Large intestine (tissue), 3 donors: ENCODE data around the gene FAM124B. TPM values are rescaled to one million over a fixed set of nuclear protein-coding genes. Genes with fewer than 3 reads are reported as not detected.
"Not testable (repeated sequence)": the region's sequence is repeated elsewhere in the genome, so short reads cannot be mapped to it uniquely, and the experiment has no call there.

Experiments used
- DNase-seq, 2 donors: peaks; one replicate each; pipeline versions ENCODE4 v3.0.0 to v3.0.0-alpha.2; 2013
- H3K27ac ChIP-seq: one replicate; pipeline ENCODE4 v1.5.1; 2013; ENCODE audit warnings: low read length
- H3K27me3 ChIP-seq: 2 replicates; pipeline ENCODE4 v1.6.1; 2013; ENCODE audit warnings: low read length; ENCODE audit not compliant: control insufficient read depth, insufficient read depth
- H3K36me3 ChIP-seq: 2 replicates; pipeline ENCODE4 v1.6.1; 2013; ENCODE audit warnings: low read length; ENCODE audit not compliant: control insufficient read depth, insufficient read depth
- H3K4me1 ChIP-seq: one replicate; pipeline ENCODE4 v1.6.1; 2013; ENCODE audit warnings: low read length; ENCODE audit not compliant: control insufficient read depth, insufficient read depth
- H3K4me3 ChIP-seq: one replicate; pipeline ENCODE4 v1.5.1; 2013; ENCODE audit warnings: low read length
- H3K9me3 ChIP-seq: one replicate; pipeline ENCODE4 v1.6.1; 2013; ENCODE audit warnings: mild to moderate bottlenecking, low read depth, low read length, moderate library complexity; ENCODE audit not compliant: control insufficient read depth
- WGBS: methylation state at CpG from one replicate; pipeline ENCODE4 v1.1.5; 2013; ENCODE audit warnings: low lambda C conversion rate; ENCODE audit not compliant: insufficient coverage; 5-methylcytosine and 5-hydroxymethylcytosine counted together
- polyA plus RNA-seq: library from polyadenylated mRNA; unstranded; fragments of 120-200 nt; gene quantifications from one replicate; pipeline ENCODE4 v1.2.1, GENCODE V29; 2013

The FAM124B gene
- polyA plus RNA-seq, 1 donor, result 1.8 TPM

GRCh38 chr2:224400886-224401632 is 848 bp downstream of the FAM124B start:
- peak overlapping the region; percentile 9 for H3K27ac ChIP-seq
- DNase-seq, result no peak
- peak overlapping the region; percentile 9 for H3K4me3 ChIP-seq

GRCh38 chr2:224400174-224400810 is 1.6 kb downstream of the FAM124B start:
- H3K4me3 ChIP-seq, result no peak overlapping the region
- H3K9me3 ChIP-seq, result no peaks in the 10 kb centered on the region
- DNase-seq, result no peak
- WGBS, result 100% methylated on average over 2 of the region's 8 CpGs
- no peaks in the 10 kb centered on the region for H3K36me3 ChIP-seq
- no peaks in the 10 kb centered on the region for H3K27me3 ChIP-seq
- H3K27ac ChIP-seq, result no peak overlapping the region
- no peaks in the 10 kb centered on the region for H3K4me1 ChIP-seq

More at GRCh38 chr2:224400886-224401632, 848 bp downstream of the FAM124B start:
- H3K36me3 ChIP-seq, result no peaks in the 10 kb centered on the region
- H3K4me1 ChIP-seq, result no peaks in the 10 kb centered on the region
- no peaks in the 10 kb centered on the region for H3K27me3 ChIP-seq
- peaks cover 3% of the 10 kb centered on the region for H3K9me3 ChIP-seq
- 100% methylated on average over 2 of the region's 22 CpGs for WGBS

GRCh38 chr2:224398289-224398688 is 3.6 kb downstream of the FAM124B start:
- DNase-seq, result no peak
- no peak overlapping the region for H3K4me3 ChIP-seq
- no peak overlapping the region for H3K27ac ChIP-seq
- H3K9me3 ChIP-seq, result no peaks in the 10 kb centered on the region
- no CpG with 5 or more reads among the region's 3 CpGs for WGBS
- H3K4me1 ChIP-seq, result no peaks in the 10 kb centered on the region
- H3K36me3 ChIP-seq, result no peaks in the 10 kb centered on the region
- H3K27me3 ChIP-seq, result peaks cover 4% of the 10 kb centered on the region

- H3K27ac ChIP-seq, DNase-seq, H3K4me1 ChIP-seq, H3K4me3 ChIP-seq, H3K36me3 ChIP-seq, H3K9me3 ChIP-seq, H3K27me3 ChIP-seq: not testable (repeated sequence)
- WGBS, result 100% methylated on average over 1 of the region's 5 CpGs
Observed at GRCh38 chr2:224397100-224397499, 4.8 kb downstream of the FAM124B start.

GRCh38 chr2:224395620-224396390 is 6.1 kb downstream of the FAM124B start:
- no CpG with 5 or more reads among the region's 9 CpGs for WGBS
- Histone ChIP-seq H3K36me3 (no peaks in the 10 kb centered on the region), H3K27ac (no peak overlapping the region), H3K4me3 (no peak overlapping the region), H3K4me1 (no peaks in the 10 kb centered on the region), H3K9me3 (no peaks in the 10 kb centered on the region), H3K27me3 (peaks cover 4% of the 10 kb centered on the region)
- DNase-seq, result no peak

GRCh38 chr2:224393157-224393872 is 8.6 kb downstream of the FAM124B start:
- no peak overlapping the region for H3K4me3 ChIP-seq
- H3K27me3 ChIP-seq, result peaks cover 4% of the 10 kb centered on the region
- WGBS, result no CpG with 5 or more reads among the region's 3 CpGs

GRCh38 chr2:224392545-224392944 is 9.4 kb downstream of the FAM124B start:
- H3K27ac ChIP-seq, result no peak overlapping the region
- no peaks in the 10 kb centered on the region for H3K4me1 ChIP-seq
- H3K9me3 ChIP-seq, result no peaks in the 10 kb centered on the region
- no peaks in the 10 kb centered on the region for H3K36me3 ChIP-seq
- no peak for DNase-seq
- H3K27me3 ChIP-seq, result peaks cover 4% of the 10 kb centered on the region
- 0% methylated on average over 1 of the region's 4 CpGs for WGBS
- H3K4me3 ChIP-seq, result no peak overlapping the region

More at GRCh38 chr2:224393157-224393872, 8.6 kb downstream of the FAM124B start:
- DNase-seq, result no peak
- Histone ChIP-seq H3K27ac (no peak overlapping the region), H3K9me3 (no peaks in the 10 kb centered on the region), H3K36me3 (no peaks in the 10 kb centered on the region), H3K4me1 (no peaks in the 10 kb centered on the region)

GRCh38 chr2:224389317-224389716 is 12.6 kb downstream of the FAM124B start:
- 91% methylated on average over 4 of the region's 5 CpGs for WGBS
- no peaks in the 10 kb centered on the region for H3K9me3 ChIP-seq
- no peaks in the 10 kb centered on the region for H3K27me3 ChIP-seq
- H3K27ac ChIP-seq, result no peak overlapping the region
- H3K4me1 ChIP-seq, result no peaks in the 10 kb centered on the region
- no peak for DNase-seq
- H3K36me3 ChIP-seq, result no peaks in the 10 kb centered on the region
- no peak overlapping the region for H3K4me3 ChIP-seq

- no peaks in the 10 kb centered on the region for H3K36me3 ChIP-seq
- 100% methylated on average over 1 of the region's 2 CpGs for WGBS
- H3K9me3 ChIP-seq, result no peaks in the 10 kb centered on the region
- H3K4me3 ChIP-seq, result no peak overlapping the region
- no peaks in the 10 kb centered on the region for H3K4me1 ChIP-seq
- no peaks in the 10 kb centered on the region for H3K27me3 ChIP-seq
- H3K27ac ChIP-seq, result no peak overlapping the region
- DNase-seq, result no peak
Observed at GRCh38 chr2:224386876-224387275, 15.0 kb downstream of the FAM124B start.

GRCh38 chr2:224382973-224383555 is 18.8 kb downstream of the FAM124B start:
- Histone ChIP-seq H3K27ac (no peak overlapping the region), H3K4me1 (no peaks in the 10 kb centered on the region), H3K4me3 (no peak overlapping the region), H3K36me3 (no peaks in the 10 kb centered on the region), H3K27me3 (no peaks in the 10 kb centered on the region), H3K9me3 (no peaks in the 10 kb centered on the region)
- no peak for DNase-seq
- WGBS, result 90% methylated on average over 4 of the region's 9 CpGs
